Type B pancreatic cell (in vitro differentiated cells): ENCODE measurements around the gene UBE2D1. TPM values are rescaled to one million over a fixed set of nuclear protein-coding genes. Genes with fewer than 3 reads are reported as not detected.

Experiments used
- DNase-seq: peaks from one replicate; pipeline ENCODE4 v3.0.0; 2021; ENCODE audit warnings: mixed read lengths; ENCODE audit not compliant: unreplicated experiment; ENCODE audit errors: extremely low spot score
- H3K27ac Mint-ChIP-seq: 2 replicates; pipeline ENCODE4 v1.8.0; 2021; ENCODE audit warnings: mild to moderate bottlenecking, mixed read lengths
- H3K27me3 Mint-ChIP-seq: 2 replicates; pipeline ENCODE4 v1.8.0; 2021; ENCODE audit warnings: mixed read lengths
- H3K36me3 Mint-ChIP-seq: 2 replicates; pipeline ENCODE4 v1.8.0; 2021; ENCODE audit warnings: mixed read lengths
- H3K4me1 Mint-ChIP-seq: one replicate; pipeline ENCODE4 v1.8.0; 2021; ENCODE audit warnings: mixed read lengths; ENCODE audit not compliant: unreplicated experiment
- H3K4me3 Mint-ChIP-seq: 2 replicates; pipeline ENCODE4 v1.8.0; 2021; ENCODE audit warnings: mild to moderate bottlenecking, mixed read lengths
- H3K9me3 Mint-ChIP-seq: 2 replicates; pipeline ENCODE4 v1.8.0; 2021; ENCODE audit warnings: mixed read lengths
- total RNA-seq: library from RNA; stranded (reverse); gene quantifications from 2 replicates; pipeline ENCODE4 v1.2.1, GENCODE V29; 2021; ENCODE audit warnings: low replicate concordance
- TF ChIP-seq, protein P1 (sequence below): fragments of 200-600 bp; sonication (generic); conservative IDR thresholded peaks from 2 replicates; pipeline ENCODE4 v1.5.0; 2021; ENCODE audit warnings: antibody characterized with exemption, mild to moderate bottlenecking

The UBE2D1 gene
- total RNA-seq, 1 donor from 2014 or later: 34.2 TPM

DNA sequence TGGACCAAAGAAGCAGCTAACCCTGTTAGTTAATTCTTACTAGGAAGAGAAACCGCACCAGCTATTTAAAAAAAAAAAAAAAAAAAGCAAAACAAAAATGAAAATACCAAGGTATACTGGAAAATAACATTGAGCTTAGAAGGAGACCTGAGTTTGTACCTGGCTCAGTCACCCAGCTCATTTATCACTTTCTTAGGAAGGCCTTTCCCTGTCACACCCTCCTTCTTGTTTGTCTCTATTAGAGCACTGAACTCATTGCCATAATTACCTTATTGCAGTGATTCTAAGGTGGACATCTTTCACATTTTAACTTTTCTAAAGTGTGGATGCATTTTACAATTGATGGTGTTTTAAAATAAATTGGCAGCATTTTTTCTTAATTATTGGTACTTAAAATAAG is 24.1 kb downstream of the UBE2D1 start:
- TF ChIP-seq, protein P1, sequence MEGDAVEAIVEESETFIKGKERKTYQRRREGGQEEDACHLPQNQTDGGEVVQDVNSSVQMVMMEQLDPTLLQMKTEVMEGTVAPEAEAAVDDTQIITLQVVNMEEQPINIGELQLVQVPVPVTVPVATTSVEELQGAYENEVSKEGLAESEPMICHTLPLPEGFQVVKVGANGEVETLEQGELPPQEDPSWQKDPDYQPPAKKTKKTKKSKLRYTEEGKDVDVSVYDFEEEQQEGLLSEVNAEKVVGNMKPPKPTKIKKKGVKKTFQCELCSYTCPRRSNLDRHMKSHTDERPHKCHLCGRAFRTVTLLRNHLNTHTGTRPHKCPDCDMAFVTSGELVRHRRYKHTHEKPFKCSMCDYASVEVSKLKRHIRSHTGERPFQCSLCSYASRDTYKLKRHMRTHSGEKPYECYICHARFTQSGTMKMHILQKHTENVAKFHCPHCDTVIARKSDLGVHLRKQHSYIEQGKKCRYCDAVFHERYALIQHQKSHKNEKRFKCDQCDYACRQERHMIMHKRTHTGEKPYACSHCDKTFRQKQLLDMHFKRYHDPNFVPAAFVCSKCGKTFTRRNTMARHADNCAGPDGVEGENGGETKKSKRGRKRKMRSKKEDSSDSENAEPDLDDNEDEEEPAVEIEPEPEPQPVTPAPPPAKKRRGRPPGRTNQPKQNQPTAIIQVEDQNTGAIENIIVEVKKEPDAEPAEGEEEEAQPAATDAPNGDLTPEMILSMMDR: no peak
- DNase-seq: no peak
- Mint-ChIP-seq H3K9me3 (no peaks in the 10 kb centered on the region), H3K4me3 (peak overlapping the region; percentile 58), H3K4me1 (peaks cover 22% of the 10 kb centered on the region), H3K36me3 (peaks cover 13% of the 10 kb centered on the region), H3K27me3 (no peaks in the 10 kb centered on the region), H3K27ac (peak overlapping the region; percentile 91)

DNA sequence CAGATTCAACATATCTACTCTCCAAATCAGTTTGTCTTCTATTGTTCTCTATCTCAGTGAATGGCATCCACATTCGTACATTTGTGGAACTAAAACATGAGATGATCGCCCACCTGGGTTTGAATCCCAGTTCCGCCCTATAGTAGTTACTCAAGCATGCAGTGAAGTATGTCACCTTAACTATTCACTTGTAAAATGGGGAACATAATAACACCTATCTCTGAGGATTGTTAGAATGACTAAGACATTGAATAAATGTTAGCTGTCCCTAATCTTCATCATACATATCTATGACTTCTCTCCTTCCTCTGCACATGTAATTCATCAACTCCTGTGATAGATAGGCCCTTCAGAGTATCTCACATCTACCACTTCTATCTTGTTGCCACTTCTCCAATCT is 24.7 kb downstream of the UBE2D1 start:
- H3K36me3 Mint-ChIP-seq: peaks cover 18% of the 10 kb centered on the region
- H3K4me3 Mint-ChIP-seq: peak overlapping the region; percentile 45
- no peak for DNase-seq
- H3K9me3 Mint-ChIP-seq: no peaks in the 10 kb centered on the region
- H3K27ac Mint-ChIP-seq: peak overlapping the region; percentile 91
- no peaks in the 10 kb centered on the region for H3K27me3 Mint-ChIP-seq
- TF ChIP-seq, protein P1: no peak
- peaks cover 20% of the 10 kb centered on the region for H3K4me1 Mint-ChIP-seq

DNA sequence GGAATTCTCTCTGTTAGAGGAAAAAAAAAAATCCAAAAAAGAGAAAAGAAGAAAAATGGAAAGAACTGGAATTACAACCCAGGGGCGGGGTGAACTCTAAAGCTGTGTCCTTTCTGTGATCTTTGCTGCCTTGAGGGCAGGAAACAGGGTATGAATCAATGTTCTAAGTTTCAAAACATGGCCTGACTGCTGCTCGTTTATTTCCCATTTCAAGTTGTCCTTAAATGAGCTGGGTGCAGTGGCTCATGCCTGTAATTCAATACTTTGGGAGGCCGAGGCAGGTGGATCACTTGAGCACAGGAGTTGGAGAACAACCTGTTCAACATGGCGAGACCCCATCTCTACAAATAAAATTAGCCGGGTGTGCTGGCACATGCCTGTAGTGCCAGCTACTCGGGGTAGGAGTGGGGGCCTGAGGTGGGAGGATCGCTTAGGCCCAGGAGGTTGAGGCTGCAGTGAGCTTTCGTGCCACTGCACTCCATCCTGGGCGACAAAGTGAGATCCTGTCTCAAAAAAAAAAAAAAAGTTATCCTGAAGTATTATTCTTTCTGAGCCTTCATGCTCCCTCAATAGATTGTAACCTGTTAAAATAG is 25.7 kb downstream of the UBE2D1 start:
- H3K27ac Mint-ChIP-seq: peak overlapping the region; percentile 91
- TF ChIP-seq, protein P1: no peak
- H3K4me1 Mint-ChIP-seq: peaks cover 20% of the 10 kb centered on the region
- H3K9me3 Mint-ChIP-seq: no peaks in the 10 kb centered on the region
- H3K27me3 Mint-ChIP-seq: no peaks in the 10 kb centered on the region
- H3K4me3 Mint-ChIP-seq: peak overlapping the region; percentile 45
- no peak for DNase-seq
- peaks cover 25% of the 10 kb centered on the region for H3K36me3 Mint-ChIP-seq

DNA sequence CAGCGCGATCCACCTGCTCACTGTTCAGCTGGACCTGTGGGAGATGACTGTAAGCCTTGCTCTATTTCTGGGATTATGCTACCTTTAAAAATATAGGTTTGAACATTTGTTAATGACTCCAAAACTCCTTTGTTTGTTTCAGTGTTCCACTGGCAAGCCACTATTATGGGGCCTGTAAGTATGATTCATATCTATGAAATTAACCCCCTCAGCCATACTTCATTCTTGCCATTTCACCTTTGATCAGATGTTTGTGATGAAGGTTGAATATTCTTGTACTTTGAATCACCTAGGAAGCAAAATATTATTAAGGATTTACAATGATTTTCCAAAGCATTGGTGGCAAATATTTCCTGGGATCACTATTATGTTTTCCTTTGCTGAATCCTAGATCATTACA is 26.5 kb downstream of the UBE2D1 start:
- TF ChIP-seq, protein P1: no peak
- DNase-seq: no peak
- H3K9me3 Mint-ChIP-seq: no peaks in the 10 kb centered on the region
- peaks cover 25% of the 10 kb centered on the region for H3K36me3 Mint-ChIP-seq
- H3K27ac Mint-ChIP-seq: peak overlapping the region; percentile 91
- H3K4me3 Mint-ChIP-seq: peak overlapping the region; percentile 62
- H3K27me3 Mint-ChIP-seq: no peaks in the 10 kb centered on the region
- H3K4me1 Mint-ChIP-seq: peaks cover 20% of the 10 kb centered on the region

DNA sequence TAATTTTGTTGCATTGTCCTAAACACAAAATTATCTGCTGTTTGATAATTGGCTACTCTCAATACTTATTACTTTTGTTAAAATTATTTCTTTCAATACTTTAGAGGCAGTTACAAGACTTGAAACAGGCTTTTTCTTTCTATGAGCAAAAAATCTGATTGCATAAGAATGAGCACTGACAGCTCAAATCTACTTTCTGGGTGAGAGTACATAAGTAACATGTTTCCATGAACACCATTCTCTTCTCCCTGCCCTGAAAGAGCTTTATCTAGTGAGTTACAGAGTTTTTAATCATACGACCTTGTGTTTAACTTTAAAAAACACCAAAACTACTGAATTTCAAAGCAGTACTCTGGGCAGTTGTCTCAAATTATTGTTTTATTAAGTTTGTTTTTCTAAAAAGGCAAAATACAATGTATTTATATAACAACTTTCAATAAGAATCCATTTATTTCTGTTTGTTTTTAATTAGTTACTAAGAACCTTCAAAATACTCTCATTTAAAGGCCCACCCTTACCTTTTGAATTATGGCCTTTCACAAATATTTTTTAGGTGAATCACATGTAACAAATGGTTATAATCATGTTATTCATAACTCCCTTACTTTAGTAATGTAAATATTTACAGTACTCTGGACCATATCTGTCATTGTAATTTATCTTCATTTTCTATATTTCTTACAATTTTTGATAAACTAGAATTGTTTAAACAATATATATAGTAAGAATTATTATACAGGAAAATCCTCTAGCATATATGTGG is 27.4 kb downstream of the UBE2D1 start:
- Mint-ChIP-seq H3K4me3 (no peak overlapping the region), H3K27ac (peak overlapping the region; percentile 76), H3K27me3 (no peaks in the 10 kb centered on the region), H3K36me3 (peaks cover 25% of the 10 kb centered on the region), H3K4me1 (peaks cover 14% of the 10 kb centered on the region), H3K9me3 (no peaks in the 10 kb centered on the region)
- TF ChIP-seq, protein P1: no peak
- DNase-seq: no peak
